HepG2 (cell line): ENCODE data around the gene MBD4. TPM values are rescaled to one million over a fixed set of nuclear protein-coding genes. Genes with fewer than 3 reads are reported as not detected.

Experiments
- DPF2 ChIP-seq: sonication (generic); formaldehyde crosslinking; IDR thresholded peaks from 2 replicates; pipeline ENCODE4 v1.4.0; 2020; ENCODE audit warnings: mild to moderate bottlenecking, low read depth, missing genetic modification reagents, borderline replicate concordance
- FOSL1 ChIP-seq: sonication (generic); formaldehyde crosslinking; IDR thresholded peaks from 2 replicates; pipeline ENCODE4 v1.9.0; 2021; ENCODE audit warnings: missing genetic modification reagents, borderline replicate concordance
- FOXO1 ChIP-seq: sonication (generic); formaldehyde crosslinking; IDR thresholded peaks from 2 replicates; pipeline ENCODE4 v1.4.0; 2020; ENCODE audit warnings: missing genetic modification reagents
- GATAD1 ChIP-seq: IDR thresholded peaks from 2 replicates; pipeline ENCODE4 v1.6.1; 2016; ENCODE audit warnings: missing genetic modification reagents, missing compliant biosample characterization
- NFATC3 ChIP-seq: sonication (generic); formaldehyde crosslinking; IDR thresholded peaks from 2 replicates; pipeline ENCODE4 v1.5.1; 2020; ENCODE audit warnings: mild to moderate bottlenecking, missing genetic modification reagents
- RCOR2 ChIP-seq: IDR thresholded peaks from 2 replicates; pipeline ENCODE4 v1.6.1; 2016; ENCODE audit warnings: missing biosample characterization, missing genetic modification reagents
- SOX5 ChIP-seq: IDR thresholded peaks from 2 replicates; pipeline ENCODE4 v1.6.1; 2016; ENCODE audit warnings: borderline replicate concordance
- ZNF12 ChIP-seq: sonication (generic); formaldehyde crosslinking; IDR thresholded peaks from 2 replicates; pipeline ENCODE4 v1.5.0; 2020; ENCODE audit warnings: missing genetic modification reagents
- ZNF3 ChIP-seq: IDR thresholded peaks from 2 replicates; pipeline ENCODE4 v1.7.0; 2017; ENCODE audit warnings: inconsistent platforms
- polyA plus RNA-seq, 8 experiments: library from polyadenylated mRNA; depleted of rRNA in 3 of 8; stranded (reverse) in 7 of 8; unstranded in 1 of 8; fragments of >200 nt; fragmentation: Illumina TruSeq in 4 of 8; extraction: Trizol in 4 of 8; gene quantifications; 2 replicates each; pipeline versions ENCODE4 v1.2.1 to v1.2.3, GENCODE V29; 2011 to 2016; ENCODE audit warnings: low read depth in 4 of 8, missing spikeins in 1 of 8, mixed read lengths in 1 of 8; ENCODE audit not compliant: insufficient read depth in 1 of 8
- total RNA-seq, 5 experiments: library from RNA; depleted of rRNA; stranded (reverse); fragments of >200 nt; fragmentation: Illumina TruSeq; extraction: Trizol; gene quantifications; 2 replicates each; pipeline ENCODE4 v1.2.3, GENCODE V29; 2016; ENCODE audit warnings: low read depth in 1 of 5
- TF ChIP-seq, protein P1 (sequence below): sonication (generic); formaldehyde crosslinking; IDR thresholded peaks from 2 replicates; pipeline ENCODE4 v1.8.1; 2023; ENCODE audit warnings: mild to moderate bottlenecking, missing genetic modification reagents
- TF ChIP-seq, protein P2 (sequence below): sonication (generic); formaldehyde crosslinking; IDR thresholded peaks from 2 replicates; pipeline ENCODE4 v1.4.0; 2020; ENCODE audit warnings: missing genetic modification reagents
- TF ChIP-seq, protein P3 (sequence below), 2 experiments: IDR thresholded peaks; 2 replicates each; pipeline ENCODE4 v1.6.1; 2011 to 2012; ENCODE audit warnings: low read length in 2 of 2, borderline replicate concordance in 1 of 2, low read depth in 1 of 2, mild to moderate bottlenecking in 1 of 2, moderate library complexity in 1 of 2
- TF ChIP-seq, protein P4 (sequence below), 2 experiments: sonication (generic) in 1 of 2; formaldehyde crosslinking in 1 of 2; IDR thresholded peaks; 2 replicates each; pipeline versions ENCODE4 v1.6.1 to v1.9.0; 2014 to 2022; ENCODE audit warnings: antibody characterized with exemption in 1 of 2, borderline replicate concordance in 1 of 2, inconsistent platforms in 1 of 2, low read depth in 1 of 2, missing genetic modification reagents in 1 of 2
- TF ChIP-seq, protein P5 (sequence below): IDR thresholded peaks from 2 replicates; pipeline ENCODE4 v1.6.1; 2016; ENCODE audit warnings: missing genetic modification reagents, missing compliant biosample characterization

MBD4 gene
- total and polyA plus RNA-seq, 2 of the 13 experiments (the other 11 are each of a cell fraction or from before 2014, with no cell fraction given), result 14.9 to 25.3 TPM

DNA sequence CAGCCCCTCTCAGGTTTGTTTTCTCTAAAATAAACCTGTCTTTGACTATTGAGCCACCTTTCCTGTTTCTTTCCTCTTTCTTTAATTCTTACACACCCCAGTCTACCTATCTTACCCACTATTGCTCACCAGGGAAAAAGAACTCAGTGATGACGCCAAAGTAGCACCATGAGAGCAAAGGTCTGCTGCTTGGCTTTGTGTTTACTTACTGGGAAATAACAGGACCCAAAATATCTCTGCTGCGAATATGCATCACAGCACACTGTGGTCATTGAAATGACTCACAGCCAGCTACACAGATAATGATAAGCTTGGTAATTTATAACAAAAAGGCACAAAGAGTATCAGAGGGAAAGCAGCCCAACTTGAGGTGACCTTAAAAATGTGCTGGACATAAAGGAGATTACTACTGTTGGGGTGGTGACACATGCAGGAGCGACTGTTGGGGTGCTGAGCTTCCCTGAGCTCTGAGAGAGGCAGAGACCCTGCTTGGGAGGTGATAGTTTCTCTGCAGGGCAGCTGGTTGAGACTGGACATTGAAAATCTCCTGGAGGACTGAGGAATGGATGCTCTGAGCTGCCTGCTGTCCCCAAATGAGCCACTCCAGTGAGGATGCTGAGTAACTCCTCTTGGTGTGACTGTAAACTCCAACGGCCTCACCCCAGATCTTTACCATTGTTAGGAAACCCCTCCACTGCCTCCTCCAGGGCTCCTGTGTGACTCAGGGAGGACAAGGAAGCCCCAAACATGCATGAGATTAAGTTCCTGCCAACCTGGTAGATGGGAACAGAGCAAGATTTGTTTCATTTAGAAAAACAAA lies 25.9 kb downstream of the MBD4 start (continued):
- TF ChIP-seq, protein P1, sequence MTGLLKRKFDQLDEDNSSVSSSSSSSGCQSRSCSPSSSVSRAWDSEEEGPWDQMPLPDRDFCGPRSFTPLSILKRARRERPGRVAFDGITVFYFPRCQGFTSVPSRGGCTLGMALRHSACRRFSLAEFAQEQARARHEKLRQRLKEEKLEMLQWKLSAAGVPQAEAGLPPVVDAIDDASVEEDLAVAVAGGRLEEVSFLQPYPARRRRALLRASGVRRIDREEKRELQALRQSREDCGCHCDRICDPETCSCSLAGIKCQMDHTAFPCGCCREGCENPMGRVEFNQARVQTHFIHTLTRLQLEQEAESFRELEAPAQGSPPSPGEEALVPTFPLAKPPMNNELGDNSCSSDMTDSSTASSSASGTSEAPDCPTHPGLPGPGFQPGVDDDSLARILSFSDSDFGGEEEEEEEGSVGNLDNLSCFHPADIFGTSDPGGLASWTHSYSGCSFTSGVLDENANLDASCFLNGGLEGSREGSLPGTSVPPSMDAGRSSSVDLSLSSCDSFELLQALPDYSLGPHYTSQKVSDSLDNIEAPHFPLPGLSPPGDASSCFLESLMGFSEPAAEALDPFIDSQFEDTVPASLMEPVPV (CRISPR knock-in tag), result no peak
- TF ChIP-seq, protein P2, sequence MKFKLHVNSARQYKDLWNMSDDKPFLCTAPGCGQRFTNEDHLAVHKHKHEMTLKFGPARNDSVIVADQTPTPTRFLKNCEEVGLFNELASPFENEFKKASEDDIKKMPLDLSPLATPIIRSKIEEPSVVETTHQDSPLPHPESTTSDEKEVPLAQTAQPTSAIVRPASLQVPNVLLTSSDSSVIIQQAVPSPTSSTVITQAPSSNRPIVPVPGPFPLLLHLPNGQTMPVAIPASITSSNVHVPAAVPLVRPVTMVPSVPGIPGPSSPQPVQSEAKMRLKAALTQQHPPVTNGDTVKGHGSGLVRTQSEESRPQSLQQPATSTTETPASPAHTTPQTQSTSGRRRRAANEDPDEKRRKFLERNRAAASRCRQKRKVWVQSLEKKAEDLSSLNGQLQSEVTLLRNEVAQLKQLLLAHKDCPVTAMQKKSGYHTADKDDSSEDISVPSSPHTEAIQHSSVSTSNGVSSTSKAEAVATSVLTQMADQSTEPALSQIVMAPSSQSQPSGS (CRISPR knock-in tag), result peak; percentile 53; the same call in 1 of the 2 replicates
- TF ChIP-seq NFATC3 (CRISPR knock-in tag), result no peak
- no peak; the same call in 1 of the 2 replicates for TF ChIP-seq FOSL1
- TF ChIP-seq, protein P3, sequence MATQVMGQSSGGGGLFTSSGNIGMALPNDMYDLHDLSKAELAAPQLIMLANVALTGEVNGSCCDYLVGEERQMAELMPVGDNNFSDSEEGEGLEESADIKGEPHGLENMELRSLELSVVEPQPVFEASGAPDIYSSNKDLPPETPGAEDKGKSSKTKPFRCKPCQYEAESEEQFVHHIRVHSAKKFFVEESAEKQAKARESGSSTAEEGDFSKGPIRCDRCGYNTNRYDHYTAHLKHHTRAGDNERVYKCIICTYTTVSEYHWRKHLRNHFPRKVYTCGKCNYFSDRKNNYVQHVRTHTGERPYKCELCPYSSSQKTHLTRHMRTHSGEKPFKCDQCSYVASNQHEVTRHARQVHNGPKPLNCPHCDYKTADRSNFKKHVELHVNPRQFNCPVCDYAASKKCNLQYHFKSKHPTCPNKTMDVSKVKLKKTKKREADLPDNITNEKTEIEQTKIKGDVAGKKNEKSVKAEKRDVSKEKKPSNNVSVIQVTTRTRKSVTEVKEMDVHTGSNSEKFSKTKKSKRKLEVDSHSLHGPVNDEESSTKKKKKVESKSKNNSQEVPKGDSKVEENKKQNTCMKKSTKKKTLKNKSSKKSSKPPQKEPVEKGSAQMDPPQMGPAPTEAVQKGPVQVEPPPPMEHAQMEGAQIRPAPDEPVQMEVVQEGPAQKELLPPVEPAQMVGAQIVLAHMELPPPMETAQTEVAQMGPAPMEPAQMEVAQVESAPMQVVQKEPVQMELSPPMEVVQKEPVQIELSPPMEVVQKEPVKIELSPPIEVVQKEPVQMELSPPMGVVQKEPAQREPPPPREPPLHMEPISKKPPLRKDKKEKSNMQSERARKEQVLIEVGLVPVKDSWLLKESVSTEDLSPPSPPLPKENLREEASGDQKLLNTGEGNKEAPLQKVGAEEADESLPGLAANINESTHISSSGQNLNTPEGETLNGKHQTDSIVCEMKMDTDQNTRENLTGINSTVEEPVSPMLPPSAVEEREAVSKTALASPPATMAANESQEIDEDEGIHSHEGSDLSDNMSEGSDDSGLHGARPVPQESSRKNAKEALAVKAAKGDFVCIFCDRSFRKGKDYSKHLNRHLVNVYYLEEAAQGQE (IDR thresholded peaks at IDR 0.05; ENCODE audit: borderline replicate concordance in 1 of 2, low read depth in 1 of 2, low read length in 2 of 2), result no peak
- TF ChIP-seq DPF2 (CRISPR knock-in tag), result no peak
- TF ChIP-seq GATAD1 (CRISPR knock-in tag), result 0 out of 2 replicates have a peak, but pooled peaks have one; percentile 17
- no peak for TF ChIP-seq ZNF3
- peak; percentile 51; the same call in 1 of the 2 replicates for TF ChIP-seq FOXO1 (CRISPR knock-in tag)
- TF ChIP-seq, protein P4, sequence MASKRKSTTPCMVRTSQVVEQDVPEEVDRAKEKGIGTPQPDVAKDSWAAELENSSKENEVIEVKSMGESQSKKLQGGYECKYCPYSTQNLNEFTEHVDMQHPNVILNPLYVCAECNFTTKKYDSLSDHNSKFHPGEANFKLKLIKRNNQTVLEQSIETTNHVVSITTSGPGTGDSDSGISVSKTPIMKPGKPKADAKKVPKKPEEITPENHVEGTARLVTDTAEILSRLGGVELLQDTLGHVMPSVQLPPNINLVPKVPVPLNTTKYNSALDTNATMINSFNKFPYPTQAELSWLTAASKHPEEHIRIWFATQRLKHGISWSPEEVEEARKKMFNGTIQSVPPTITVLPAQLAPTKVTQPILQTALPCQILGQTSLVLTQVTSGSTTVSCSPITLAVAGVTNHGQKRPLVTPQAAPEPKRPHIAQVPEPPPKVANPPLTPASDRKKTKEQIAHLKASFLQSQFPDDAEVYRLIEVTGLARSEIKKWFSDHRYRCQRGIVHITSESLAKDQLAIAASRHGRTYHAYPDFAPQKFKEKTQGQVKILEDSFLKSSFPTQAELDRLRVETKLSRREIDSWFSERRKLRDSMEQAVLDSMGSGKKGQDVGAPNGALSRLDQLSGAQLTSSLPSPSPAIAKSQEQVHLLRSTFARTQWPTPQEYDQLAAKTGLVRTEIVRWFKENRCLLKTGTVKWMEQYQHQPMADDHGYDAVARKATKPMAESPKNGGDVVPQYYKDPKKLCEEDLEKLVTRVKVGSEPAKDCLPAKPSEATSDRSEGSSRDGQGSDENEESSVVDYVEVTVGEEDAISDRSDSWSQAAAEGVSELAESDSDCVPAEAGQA (IDR thresholded peaks at IDR 0.05; ENCODE audit: low read depth), result no peak
- TF ChIP-seq, protein P4 (CRISPR knock-in tag; IDR thresholded peaks at IDR 0.05; ENCODE audit: borderline replicate concordance), result no peak
- TF ChIP-seq, protein P5, sequence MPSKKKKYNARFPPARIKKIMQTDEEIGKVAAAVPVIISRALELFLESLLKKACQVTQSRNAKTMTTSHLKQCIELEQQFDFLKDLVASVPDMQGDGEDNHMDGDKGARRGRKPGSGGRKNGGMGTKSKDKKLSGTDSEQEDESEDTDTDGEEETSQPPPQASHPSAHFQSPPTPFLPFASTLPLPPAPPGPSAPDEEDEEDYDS (CRISPR knock-in tag), result 0 out of 2 replicates have a peak, but pooled peaks have one; percentile 25
- TF ChIP-seq RCOR2 (CRISPR knock-in tag), result 0 out of 2 replicates have a peak, but pooled peaks have one; percentile 53
- peak; percentile 63; the same call in 1 of the 2 replicates for TF ChIP-seq ZNF12 (CRISPR knock-in tag)
- TF ChIP-seq SOX5 (CRISPR knock-in tag), result peak; percentile 63
